GM10847 (cell line): ENCODE results near the gene SCYGR5.

ENCODE experiments used
- POLR2A ChIP-seq: IDR thresholded peaks from 2 replicates; pipeline ENCODE4 v1.6.1; 2011; ENCODE audit not compliant: insufficient read length; ENCODE audit errors: extremely low read depth

Gene SCYGR5

GRCh38 chr2:227657199-227657845 lies 9.3 kb upstream of the SCYGR5 start:
- no peak for TF ChIP-seq POLR2A

- no peak for TF ChIP-seq POLR2A
Observed at GRCh38 chr2:227661025-227661649, 5.5 kb upstream of the SCYGR5 start.

- TF ChIP-seq POLR2A: no peak
Observed at GRCh38 chr2:227661827-227662226, 4.8 kb upstream of the SCYGR5 start.

- TF ChIP-seq POLR2A: no peak
Observed at GRCh38 chr2:227665189-227665940, 1.2 kb upstream of the SCYGR5 start.

GRCh38 chr2:227671170-227671905 lies 4.7 kb downstream of the SCYGR5 start:
- no peak for TF ChIP-seq POLR2A

- TF ChIP-seq POLR2A: no peak
Observed at GRCh38 chr2:227674485-227674884, 7.9 kb downstream of the SCYGR5 start.

GRCh38 chr2:227677928-227678327 lies 11.3 kb downstream of the SCYGR5 start:
- no peak for TF ChIP-seq POLR2A

GRCh38 chr2:227684258-227684657 lies 17.7 kb downstream of the SCYGR5 start:
- no peak for TF ChIP-seq POLR2A

- no peak for TF ChIP-seq POLR2A
Observed at GRCh38 chr2:227687189-227687588, 20.6 kb downstream of the SCYGR5 start.

- TF ChIP-seq POLR2A: no peak
Observed at GRCh38 chr2:227696990-227697679, 30.5 kb downstream of the SCYGR5 start.

GRCh38 chr2:227701556-227701955 lies 35.0 kb downstream of the SCYGR5 start:
- no peak for TF ChIP-seq POLR2A

- TF ChIP-seq POLR2A: no peak
Observed at GRCh38 chr2:227703280-227703732, 36.7 kb downstream of the SCYGR5 start.

GRCh38 chr2:227703961-227704360 lies 37.4 kb downstream of the SCYGR5 start:
- TF ChIP-seq POLR2A: no peak

- no peak for TF ChIP-seq POLR2A
Observed at GRCh38 chr2:227706859-227707258, 40.3 kb downstream of the SCYGR5 start.

GRCh38 chr2:227707390-227707789 lies 40.8 kb downstream of the SCYGR5 start:
- no peak for TF ChIP-seq POLR2A
